Endometrial microvascular endothelial cells (primary cell): ENCODE data around the gene MRPL19. TPM values are rescaled to one million over a fixed set of nuclear protein-coding genes. Genes with fewer than 3 reads are reported as not detected.
"Not testable (repeated sequence)": the region's sequence is repeated elsewhere in the genome, so short reads cannot be mapped to it uniquely, and the experiment has no call there.

ENCODE experiments used
- in situ Hi-C: cut with HindIII; loops from 2 replicates; pipeline ENCODE4 v1.10.0; 2017; ENCODE audit warnings: low sequenced_read_pairs, low pct_unique_long_range_greater_than_20kb; ENCODE audit errors: inconsistent ontology term
- total RNA-seq: library from RNA; depleted of rRNA; stranded (reverse); fragments of >200 nt; gene quantifications from one replicate; pipeline ENCODE4 v1.2.3, GENCODE V29; 2015; ENCODE audit errors: inconsistent ontology term

Gene MRPL19
- total RNA-seq, 1 donor from 2014 or later, result 81.4 TPM

DNA sequence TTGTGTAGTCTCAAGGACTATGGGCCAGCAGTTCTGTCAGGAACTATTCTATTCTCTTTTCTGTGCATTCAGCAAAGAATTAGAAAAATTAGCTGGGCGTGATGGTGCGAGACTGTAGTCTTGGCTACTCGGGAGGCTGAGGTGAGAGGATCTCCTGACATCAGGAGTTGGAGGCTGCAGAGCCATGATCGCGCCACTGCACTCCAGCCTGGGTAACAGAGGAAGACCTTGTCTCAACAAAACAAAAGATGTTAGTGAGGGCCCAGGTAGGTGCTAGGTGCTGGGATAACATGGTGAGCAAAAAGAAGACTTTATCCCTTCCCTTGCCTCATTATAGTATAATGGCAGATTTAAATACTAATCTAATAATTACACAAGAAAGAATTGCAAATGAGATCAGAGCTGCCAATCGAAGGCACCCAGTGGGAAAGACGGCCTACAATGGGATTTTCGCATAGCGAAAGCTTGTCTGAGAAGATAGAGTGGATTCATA, 447 bp upstream of the MRPL19 start:
- in situ Hi-C loops, result no loop called here

DNA sequence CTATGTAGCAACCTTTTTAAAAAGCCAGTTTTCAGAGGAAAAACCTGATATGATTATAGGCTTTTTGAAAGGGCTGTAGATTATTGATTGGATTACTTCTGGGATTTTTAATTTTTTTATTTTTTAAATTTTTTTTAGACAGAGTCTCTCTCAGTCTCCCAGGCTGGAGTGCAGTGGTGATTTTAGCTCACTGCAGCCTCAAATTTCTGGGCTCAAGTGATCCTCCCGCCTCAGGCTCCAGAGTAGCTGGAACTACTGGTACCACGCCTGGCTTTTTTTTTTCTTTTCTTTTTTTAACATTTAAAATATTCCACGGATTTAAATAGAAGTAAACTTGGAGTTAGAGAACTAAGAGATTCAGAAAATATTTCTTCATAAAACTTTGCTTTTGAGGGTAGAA, 1.2 kb downstream of the MRPL19 start:
- in situ Hi-C loops, result no loop called here

DNA sequence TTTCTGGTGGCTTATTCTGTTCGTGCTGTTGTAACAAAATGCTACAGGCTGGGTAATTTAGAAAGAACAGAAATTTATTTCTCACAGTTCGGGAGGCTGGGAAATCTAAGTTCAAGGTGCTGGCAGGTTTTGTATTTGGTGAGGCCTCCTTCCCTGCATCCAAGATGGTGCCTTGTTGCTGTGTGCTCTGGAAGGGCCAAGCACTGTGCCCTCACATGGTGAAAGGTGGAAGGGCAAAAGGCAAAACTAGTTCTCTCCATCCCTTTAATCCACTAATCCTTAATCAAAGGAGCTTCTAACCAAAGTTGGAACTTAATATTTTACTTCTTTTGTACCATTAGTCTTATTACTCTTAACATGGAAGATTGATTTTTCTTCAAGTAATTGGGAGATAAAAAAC, 7.4 kb downstream of the MRPL19 start:
- in situ Hi-C loops, result no loop called here

DNA sequence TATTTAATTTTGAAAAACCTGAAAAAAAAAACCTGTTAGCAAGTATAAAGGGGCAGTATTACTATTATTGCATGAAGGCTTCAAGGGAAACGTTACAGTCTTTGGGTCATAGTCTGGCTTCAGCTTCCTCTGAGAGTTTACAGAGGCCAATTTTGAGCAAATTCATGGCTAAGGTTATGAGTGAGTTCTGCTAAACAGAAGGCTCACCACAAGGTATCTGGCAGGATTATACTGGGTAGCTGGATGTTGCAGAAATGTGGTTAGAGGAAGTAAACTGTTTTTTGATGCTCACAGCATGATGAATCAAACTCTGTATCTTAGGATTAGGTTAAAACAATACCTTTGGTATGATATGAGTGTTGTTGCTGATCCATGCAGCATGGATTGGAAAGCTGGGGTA, 9.3 kb downstream of the MRPL19 start:
- in situ Hi-C loops, result no loop called here

DNA sequence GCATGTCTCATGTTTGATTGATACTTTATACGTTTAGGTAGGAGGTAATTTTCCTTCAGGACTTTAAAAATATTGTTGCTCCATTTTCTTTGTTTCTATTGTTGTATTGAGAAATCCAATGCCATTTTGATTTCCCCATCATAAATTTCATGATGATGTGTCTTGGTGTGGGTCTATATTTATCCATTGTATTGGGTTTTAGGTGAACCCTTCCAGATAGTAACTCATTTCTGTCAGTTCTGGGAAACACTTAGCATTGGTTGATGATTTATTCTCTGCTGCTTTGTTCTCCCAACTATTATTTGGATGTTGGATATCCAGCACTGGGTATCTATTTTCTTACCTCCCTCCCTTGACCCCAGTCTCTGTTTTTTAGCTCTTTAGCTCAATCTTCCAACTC, 10.0 kb downstream of the MRPL19 start:
- in situ Hi-C loops, result no loop called here

DNA sequence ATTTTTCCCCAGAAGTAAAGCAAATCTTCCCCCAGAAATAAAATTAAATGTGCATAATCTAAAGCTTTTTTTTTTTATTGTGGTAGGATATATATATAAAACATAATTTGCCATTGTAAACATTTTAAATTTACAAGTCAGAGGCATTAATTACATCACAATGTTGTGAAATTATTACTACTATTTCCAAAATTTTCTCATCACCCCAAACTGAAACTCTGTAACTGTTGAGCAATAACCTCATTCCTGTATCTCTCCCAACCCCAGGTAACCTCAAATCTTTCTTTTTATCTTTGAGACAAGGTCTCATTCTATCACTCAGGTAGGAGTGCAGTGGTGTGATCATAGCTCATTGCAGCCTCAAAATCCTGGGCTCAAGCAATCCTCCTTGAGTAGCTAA, 11.2 kb downstream of the MRPL19 start:
- in situ Hi-C loops, result no loop called here

DNA sequence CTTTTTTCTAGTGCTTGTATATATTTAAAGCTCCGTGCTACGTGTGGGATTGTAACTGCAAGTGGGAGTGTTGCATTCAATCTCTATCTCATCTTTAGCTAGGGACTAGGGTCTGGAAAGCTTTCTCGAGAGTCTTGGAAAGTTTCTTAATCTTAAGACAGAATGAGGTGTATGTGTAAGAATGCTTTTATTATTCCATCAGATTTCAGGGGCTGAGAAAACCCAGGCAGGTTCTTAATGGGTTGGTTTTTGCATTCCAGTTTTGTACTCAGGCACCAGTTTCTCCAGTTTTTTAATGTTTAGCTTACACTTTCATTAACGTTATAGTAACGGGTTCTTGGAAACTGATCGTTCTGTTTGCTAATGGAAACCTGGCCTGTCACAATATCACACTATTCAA, 20.3 kb downstream of the MRPL19 start:
- in situ Hi-C loops, result no loop called here

DNA sequence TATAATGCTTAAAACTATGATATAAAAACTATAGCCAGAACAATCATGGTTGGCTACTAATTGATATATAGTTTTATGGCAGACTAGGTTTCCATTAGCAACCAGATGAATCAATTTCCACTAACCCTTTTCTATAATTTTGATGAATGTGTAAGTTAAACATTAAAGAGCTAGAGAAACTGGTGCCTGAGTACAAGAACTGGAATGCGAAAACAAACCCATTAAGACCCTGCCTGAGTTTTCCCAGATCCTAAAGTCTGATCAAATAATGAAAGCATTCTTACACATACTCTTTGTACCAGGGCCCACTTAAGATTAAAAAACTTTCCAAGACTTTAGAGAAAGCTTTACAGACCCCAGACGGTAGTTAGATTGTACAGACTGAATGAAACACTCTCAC, 21.3 kb downstream of the MRPL19 start:
- in situ Hi-C loops, result no loop called here

DNA sequence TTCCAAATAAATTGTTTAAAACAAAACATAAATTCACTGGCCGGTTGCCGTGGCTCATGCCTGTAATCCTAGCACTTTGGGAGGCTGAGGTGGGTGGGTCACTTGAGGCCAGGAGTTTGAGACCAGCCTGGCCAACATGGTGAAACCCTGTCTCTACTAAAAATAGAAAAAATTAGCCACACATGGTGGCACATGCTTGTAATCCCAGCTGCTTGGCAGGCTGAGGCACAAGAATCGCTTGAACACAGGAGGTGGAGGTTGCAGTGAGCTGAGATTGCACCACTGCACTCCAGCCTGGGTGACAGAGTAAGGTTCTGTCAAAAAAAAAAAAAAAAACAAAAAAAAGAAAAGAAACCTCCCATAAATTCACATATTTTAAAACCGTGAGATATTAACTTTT, 28.8 kb downstream of the MRPL19 start:
- in situ Hi-C loops, result not testable (repeated sequence)

DNA sequence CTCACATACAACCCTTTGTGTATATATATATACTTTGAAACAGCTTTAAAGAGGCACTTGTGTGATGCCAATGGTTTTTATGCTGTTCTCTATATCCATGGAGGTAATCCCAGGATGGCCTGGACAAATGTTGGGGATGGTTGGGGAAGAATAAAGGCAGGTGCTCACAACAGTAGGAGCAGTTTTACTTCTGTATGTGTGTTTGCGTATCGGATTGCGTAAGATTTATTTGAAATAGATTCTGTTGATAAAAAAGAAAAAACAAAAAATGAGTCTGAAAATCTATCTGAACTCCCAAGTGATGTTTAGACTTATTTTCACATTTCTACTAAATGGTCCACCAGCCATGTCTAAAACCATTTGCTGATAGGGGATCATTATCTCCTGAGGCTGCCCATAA, 29.3 kb downstream of the MRPL19 start:
- in situ Hi-C loops, result no loop called here

DNA sequence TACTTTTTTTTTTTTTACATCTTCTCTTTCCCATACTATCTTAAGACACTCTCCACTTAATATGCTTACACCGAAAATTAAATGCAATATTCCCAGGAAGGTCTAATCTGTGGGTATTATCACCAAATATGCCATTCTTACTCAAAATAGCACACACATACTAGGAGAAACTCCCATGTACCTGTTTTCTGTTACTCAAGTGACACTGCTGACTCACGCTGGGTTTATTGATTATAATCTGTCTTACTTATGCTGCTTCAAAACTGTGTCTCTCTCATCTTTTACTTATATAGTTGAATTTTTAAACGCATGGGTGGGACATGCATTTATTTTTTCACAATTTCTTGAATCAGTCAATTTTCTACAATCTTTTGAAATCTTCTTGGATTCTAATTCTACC, 29.9 kb downstream of the MRPL19 start:
- in situ Hi-C loops, result no loop called here

DNA sequence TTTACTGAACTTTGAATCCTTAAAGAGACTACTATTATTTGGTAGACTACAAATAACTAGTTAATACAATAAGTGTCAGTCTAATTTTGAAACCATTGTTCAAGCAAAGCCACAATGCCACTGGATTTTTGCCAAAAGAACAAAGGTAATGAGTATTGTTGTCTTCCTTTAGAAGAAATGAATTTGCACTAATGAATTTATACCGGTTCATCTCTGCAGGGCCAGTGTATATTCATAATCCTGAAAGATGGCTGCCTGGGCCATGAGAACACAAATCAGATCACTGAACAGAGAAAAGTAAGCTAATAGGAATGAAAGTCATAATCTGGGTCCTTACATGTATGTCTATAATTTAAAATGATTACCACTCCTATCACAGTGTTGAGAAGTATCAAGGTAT, 33.0 kb downstream of the MRPL19 start:
- in situ Hi-C loops, result no loop called here

DNA sequence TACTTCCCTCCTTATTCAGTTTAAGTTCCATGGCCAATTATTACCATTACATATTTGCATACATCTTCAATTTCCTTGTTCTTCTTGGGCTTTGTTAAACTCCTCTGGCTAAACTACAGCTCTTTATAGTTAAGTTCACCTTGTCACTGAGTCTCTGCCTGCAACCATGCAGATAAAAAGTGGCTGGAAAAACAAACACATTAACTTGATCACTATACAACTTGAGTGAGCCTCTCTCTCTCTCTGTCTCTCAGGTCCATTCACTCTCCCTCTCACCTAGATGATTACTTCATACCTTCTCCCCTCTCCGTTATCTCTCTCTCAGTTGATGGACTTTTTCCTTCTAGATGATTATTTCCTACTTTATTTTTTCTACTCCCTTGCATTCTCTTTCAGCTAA, 33.8 kb downstream of the MRPL19 start:
- in situ Hi-C loops, result no loop called here

DNA sequence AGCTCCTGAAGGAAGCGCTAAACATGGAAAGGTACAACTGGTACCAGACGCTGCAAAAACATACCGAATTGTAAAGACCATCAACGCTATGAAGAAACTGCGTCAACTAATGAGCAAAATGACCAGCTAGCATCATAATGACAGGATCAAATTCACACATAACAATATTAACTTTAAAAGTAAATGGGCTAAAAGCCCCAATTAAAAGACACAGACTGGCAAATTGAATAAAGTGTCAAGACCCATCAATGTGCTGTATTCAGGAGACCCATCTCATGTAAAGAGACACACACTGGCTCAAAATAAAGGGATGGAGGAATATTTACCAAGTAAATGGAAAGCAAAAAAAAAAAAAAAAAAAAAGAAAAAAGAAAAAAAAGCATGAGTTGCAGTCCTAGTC, 36.8 kb downstream of the MRPL19 start:
- in situ Hi-C loops, result not testable (repeated sequence)

DNA sequence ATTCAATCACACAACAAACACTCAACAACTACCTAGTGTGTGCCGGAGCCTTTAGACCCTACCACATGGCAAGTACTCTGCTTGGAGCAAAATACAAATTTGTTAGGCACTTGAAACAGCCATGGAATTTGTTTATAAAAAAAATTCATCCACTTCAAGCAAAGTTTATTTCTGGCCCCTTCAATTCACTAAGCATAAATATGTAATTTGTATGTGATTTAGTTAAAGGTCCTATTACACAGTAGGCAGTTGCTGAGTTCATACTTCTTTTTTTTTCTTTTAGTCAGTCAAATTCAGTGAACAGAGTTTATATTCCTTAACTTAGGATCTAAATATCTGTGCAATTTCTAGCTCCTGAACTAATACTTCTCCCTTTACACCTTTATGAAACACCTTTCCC, 41.6 kb downstream of the MRPL19 start:
- in situ Hi-C loops, result no loop called here

DNA sequence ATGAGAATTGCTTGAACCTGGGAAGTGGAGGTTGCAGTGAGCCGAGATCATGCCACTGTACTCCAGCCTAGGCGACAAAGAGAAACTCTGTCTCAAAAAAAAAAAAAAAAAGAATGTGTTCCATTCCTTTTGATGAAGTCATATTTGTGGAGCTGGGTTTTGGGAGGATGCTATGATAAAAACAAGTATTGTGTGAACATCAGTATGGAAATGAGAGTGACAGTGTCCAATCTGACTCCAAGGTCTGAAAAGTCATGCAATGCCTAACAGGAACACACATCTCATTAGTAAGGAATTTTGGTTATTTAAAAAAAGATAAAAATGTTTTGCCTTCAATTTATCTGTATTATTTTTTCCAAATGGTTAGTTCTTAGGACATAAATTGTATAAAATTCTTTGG, 52.3 kb downstream of the MRPL19 start:
- in situ Hi-C loops, result no loop called here

DNA sequence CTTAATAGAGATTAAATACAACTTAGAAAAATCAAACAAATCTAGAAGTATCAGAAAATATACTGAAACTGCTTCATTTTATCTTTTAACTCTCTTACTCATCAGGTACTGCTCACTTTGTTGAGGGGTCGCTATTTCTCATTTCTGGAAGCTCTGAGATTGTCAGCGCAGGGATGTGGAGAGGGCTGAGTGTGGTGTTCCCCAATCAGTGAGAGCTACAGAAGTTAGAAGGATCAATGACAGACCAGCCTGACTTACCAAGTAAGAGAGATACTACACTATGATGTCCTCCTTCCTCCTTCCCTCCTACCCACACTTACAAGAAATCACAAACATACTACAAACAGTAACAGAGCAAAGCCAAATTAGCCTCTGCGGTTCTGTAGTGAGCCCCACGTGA, 56.0 kb downstream of the MRPL19 start:
- in situ Hi-C loops, result no loop called here

DNA sequence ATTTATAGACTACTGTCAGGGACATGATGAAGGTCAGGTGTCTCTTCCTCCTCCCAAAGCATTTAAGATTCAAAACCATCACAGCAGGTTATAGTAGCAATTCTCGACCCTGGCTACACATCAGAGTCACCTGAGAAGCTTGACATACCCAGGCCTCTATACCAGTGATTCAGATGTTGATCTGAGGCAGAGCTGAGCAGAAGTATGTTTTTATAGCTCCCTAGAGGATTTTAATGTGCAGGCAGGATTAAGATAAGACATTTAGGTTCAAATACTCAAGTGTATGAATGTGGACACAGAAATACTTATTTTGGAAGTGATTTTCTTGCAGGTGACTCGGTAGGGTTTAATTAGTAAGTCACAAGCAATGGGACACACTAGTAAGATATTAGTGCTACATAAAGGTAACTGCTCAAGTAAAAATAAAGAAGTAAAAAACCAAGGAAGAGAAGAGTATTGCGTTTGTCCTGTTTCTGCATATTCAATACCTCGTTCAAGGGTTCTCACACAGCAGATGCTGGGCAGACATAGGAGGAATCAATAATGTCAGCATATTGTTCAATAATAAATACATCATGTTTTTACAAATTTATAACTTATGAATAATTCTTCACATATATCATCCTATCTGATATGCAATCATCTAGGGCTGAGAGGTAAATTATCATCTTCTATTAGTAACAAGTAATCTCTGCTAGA, 57.2 kb downstream of the MRPL19 start:
- in situ Hi-C loops, result no loop called here

DNA sequence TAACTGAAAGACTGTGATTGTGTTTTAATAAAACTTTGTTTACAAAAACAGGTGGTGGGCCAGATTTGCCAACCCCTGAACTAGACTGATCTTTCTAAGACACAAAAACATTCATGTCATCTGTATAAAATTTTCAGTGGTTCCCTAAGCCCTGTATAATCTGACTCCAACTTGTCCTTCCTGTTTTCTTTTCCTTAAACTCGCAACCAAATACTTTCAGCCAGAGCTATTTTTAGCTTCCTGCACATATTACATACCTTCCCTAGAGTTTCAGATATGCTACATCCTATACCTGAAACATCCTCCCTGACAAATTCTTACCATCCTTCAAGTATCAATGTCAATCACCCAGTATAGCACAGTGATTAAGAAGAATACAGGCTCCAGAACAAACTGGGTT, 59.3 kb downstream of the MRPL19 start:
- in situ Hi-C loops, result no loop called here

DNA sequence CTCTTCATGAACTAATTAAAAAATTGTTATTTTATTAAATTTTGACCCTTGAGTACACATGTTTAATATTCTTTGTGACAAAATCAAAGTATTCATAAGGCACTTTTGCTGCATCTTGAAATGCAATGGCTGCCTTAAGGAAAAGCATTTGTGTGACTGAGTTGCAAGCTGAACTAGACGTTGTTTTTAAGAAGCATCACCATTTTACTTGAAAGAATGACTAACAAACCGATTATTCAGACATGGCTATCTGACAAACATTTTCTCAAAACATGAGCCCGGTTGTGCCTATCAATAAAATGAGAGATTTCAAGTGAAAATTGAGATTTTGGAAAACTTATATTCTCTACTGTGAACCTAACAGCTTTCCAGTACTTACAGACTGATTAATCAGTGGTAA, 61.3 kb downstream of the MRPL19 start:
- in situ Hi-C loops, result no loop called here

DNA sequence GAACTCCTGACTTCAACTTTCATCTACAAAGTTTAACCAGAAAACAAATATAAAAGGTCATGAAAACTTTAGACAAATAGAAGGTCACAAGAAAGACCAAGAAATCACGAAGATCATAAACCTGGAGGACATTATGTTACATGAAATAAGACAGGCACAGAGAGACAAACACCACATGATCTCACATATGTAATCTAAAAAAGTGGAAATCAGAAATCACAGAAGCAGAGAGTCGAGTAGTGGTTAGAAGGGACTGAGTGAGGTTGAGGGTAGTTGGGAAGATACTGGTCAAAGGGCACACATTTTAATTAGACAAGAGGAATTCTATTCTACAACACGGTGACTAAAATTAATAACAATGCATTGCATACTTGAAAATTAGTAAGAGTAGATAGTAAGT, 62.7 kb downstream of the MRPL19 start:
- in situ Hi-C loops, result no loop called here
